SJCRH30 (cell line): ENCODE measurements around the gene TOP1. TPM values are rescaled to one million over a fixed set of nuclear protein-coding genes. Genes with fewer than 3 reads are reported as not detected.

ENCODE experiments used
- DNase-seq, 2 experiments: peaks; one replicate each; pipeline ENCODE4 v3.0.0-alpha.2; 2015 to 2020
- H3K27ac ChIP-seq: fragments of 250-450 bp; sonication (Bioruptor Pico); 2 replicates; pipeline ENCODE4 v1.5.1; 2020; ENCODE audit warnings: mild to moderate bottlenecking, moderate library complexity
- H3K27me3 ChIP-seq: fragments of 250-450 bp; sonication (Bioruptor Pico); 2 replicates; pipeline ENCODE4 v1.5.1; 2020; ENCODE audit warnings: mild to moderate bottlenecking, moderate library complexity
- H3K36me3 ChIP-seq: fragments of 250-450 bp; sonication (Bioruptor Pico); 2 replicates; pipeline ENCODE4 v1.5.1; 2020; ENCODE audit warnings: mild to moderate bottlenecking, moderate library complexity
- H3K4me1 ChIP-seq: fragments of 250-450 bp; sonication (Bioruptor Pico); 2 replicates; pipeline ENCODE4 v1.5.1; 2020; ENCODE audit warnings: mild to moderate bottlenecking, moderate library complexity
- H3K4me3 ChIP-seq: fragments of 250-450 bp; sonication (Bioruptor Pico); 2 replicates; pipeline ENCODE4 v1.5.1; 2020; ENCODE audit warnings: mild to moderate bottlenecking, moderate library complexity
- H3K9me3 ChIP-seq: fragments of 250-450 bp; sonication (Bioruptor Pico); replicated peaks from 2 replicates; pipeline ENCODE4 v1.5.1; 2020; ENCODE audit warnings: mild to moderate bottlenecking, moderate library complexity
- total RNA-seq: library from RNA; depleted of rRNA; stranded (reverse); fragments of >200 nt; shearing (Covaris generic); gene quantifications from 2 replicates; pipeline ENCODE4 v1.2.3, GENCODE V29; 2014

TOP1 gene
- total RNA-seq, 1 experiment from 2014 or later: 71.9 TPM

DNA sequence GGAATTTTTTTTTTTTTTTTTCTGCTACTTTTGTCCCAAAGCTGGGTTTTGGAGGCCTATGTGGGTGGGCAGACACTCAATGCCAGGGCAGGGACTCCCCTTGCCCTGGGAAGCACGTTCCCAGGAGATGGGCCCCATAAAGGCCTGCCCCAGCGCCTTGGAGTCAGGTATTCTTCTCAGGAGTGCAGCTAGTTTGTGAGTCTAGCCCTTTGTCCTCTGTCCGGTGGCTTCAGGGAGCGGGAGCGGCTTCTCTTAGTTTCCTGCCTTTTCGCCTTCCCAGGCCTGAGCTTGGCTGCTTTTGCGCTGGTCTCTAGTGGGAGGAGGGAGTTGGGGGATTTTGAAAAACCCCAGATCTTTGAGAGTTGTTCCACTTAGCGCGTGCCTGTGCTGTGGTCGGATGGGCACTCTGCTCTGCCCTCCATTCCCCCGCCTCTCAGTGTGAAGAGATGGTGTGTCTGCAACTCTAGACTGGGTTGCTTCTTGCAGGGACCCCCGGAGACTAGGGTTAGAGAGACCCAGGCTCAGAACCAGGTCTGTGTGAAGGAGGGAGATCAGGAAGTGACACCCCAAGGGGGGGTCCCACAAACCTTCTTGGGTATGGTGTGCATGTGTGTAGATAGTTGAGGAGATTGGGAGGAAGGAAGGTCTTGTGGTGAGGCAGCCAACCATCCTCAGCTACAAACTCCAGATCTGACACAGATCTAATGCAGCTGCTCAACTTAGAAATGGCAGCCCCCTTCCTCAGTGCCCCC lies 110.0 kb downstream of the TOP1 start:
- peak; percentile 43 to 57 for DNase-seq

GRCh38 chr20:41139227-41140093 lies 110.8 kb downstream of the TOP1 start:
- no peak overlapping the region for H3K27ac ChIP-seq
- no peaks in the 10 kb centered on the region for H3K27me3 ChIP-seq
- H3K4me3 ChIP-seq: peak overlapping the region; percentile 94
- H3K36me3 ChIP-seq: peaks cover 6% of the 10 kb centered on the region
- peaks cover 33% of the 10 kb centered on the region for H3K4me1 ChIP-seq
- H3K9me3 ChIP-seq: no peaks in the 10 kb centered on the region
- no peak for DNase-seq

More for the DNA sequence above, 110.0 kb downstream of the TOP1 start:
- H3K36me3 ChIP-seq: no peaks in the 10 kb centered on the region; the same call in none of the 2 replicates
- H3K4me3 ChIP-seq: peak overlapping the region; percentile 94
- H3K27me3 ChIP-seq: no peaks in the 10 kb centered on the region
- H3K27ac ChIP-seq: peak overlapping the region; percentile 81
- peaks cover 38% of the 10 kb centered on the region for H3K4me1 ChIP-seq
- no peaks in the 10 kb centered on the region for H3K9me3 ChIP-seq

- no peak for DNase-seq
- Histone ChIP-seq H3K27me3 (no peaks in the 10 kb centered on the region), H3K4me3 (no peak overlapping the region), H3K27ac (peak overlapping the region; percentile 3), H3K9me3 (no peaks in the 10 kb centered on the region), H3K36me3 (peaks cover 12% of the 10 kb centered on the region), H3K4me1 (peaks cover 31% of the 10 kb centered on the region)
Observed at GRCh38 chr20:41140226-41141133, 111.9 kb downstream of the TOP1 start.

- Histone ChIP-seq H3K9me3 (no peaks in the 10 kb centered on the region), H3K4me3 (no peak overlapping the region), H3K27ac (peak overlapping the region; percentile 3), H3K4me1 (peaks cover 27% of the 10 kb centered on the region), H3K27me3 (no peaks in the 10 kb centered on the region), H3K36me3 (peaks cover 12% of the 10 kb centered on the region)
- DNase-seq: peak; percentile 92 to 94
Observed at GRCh38 chr20:41141153-41141815, 112.7 kb downstream of the TOP1 start.

DNA sequence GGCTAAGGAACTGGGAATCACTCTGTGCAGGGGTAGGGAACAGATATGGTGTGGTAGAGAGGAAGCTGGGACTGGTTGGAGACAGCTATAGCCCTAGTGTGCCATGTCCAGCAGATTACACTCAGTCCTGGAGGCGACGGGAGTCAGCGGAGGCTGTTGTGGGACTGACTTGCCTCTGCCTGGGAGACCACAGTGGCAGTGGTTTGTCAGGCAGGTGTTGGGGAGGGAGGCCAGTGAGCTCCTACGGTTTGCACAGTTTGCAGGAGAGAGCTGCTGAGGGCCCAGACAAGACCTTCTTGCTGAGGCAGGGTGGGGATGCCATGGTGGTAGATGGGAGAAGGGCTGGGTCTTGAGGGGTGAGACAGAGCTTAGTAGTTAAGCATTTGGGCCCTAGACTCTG lies 113.6 kb downstream of the TOP1 start:
- peaks cover 27% of the 10 kb centered on the region for H3K4me1 ChIP-seq
- H3K27ac ChIP-seq: no peak overlapping the region

GRCh38 chr20:41142919-41143318 lies 114.3 kb downstream of the TOP1 start:
- no peak overlapping the region for H3K27ac ChIP-seq
- no peaks in the 10 kb centered on the region for H3K27me3 ChIP-seq
- peaks cover 27% of the 10 kb centered on the region for H3K4me1 ChIP-seq
- H3K4me3 ChIP-seq: no peak overlapping the region
- no peak for DNase-seq
- peaks cover 17% of the 10 kb centered on the region for H3K36me3 ChIP-seq
- H3K9me3 ChIP-seq: no peaks in the 10 kb centered on the region

More for the DNA sequence above, 113.6 kb downstream of the TOP1 start:
- Histone ChIP-seq H3K27me3 (no peaks in the 10 kb centered on the region), H3K4me3 (no peak overlapping the region), H3K36me3 (peaks cover 15% of the 10 kb centered on the region), H3K9me3 (no peaks in the 10 kb centered on the region)
- no peak for DNase-seq

- no peaks in the 10 kb centered on the region for H3K27me3 ChIP-seq
- H3K27ac ChIP-seq: no peak overlapping the region
- peaks cover 27% of the 10 kb centered on the region for H3K4me1 ChIP-seq
- DNase-seq: no peak
- no peak overlapping the region for H3K4me3 ChIP-seq
- H3K36me3 ChIP-seq: peaks cover 19% of the 10 kb centered on the region
- H3K9me3 ChIP-seq: no peaks in the 10 kb centered on the region
Observed at GRCh38 chr20:41143354-41143753, 114.7 kb downstream of the TOP1 start.

GRCh38 chr20:41145317-41145716 lies 116.7 kb downstream of the TOP1 start:
- Histone ChIP-seq H3K27me3 (no peaks in the 10 kb centered on the region), H3K4me1 (peaks cover 22% of the 10 kb centered on the region), H3K9me3 (no peaks in the 10 kb centered on the region), H3K4me3 (no peak overlapping the region), H3K36me3 (peaks cover 28% of the 10 kb centered on the region), H3K27ac (no peak overlapping the region)
- DNase-seq: no peak

- Histone ChIP-seq H3K4me3 (no peak overlapping the region), H3K9me3 (no peaks in the 10 kb centered on the region), H3K36me3 (peaks cover 28% of the 10 kb centered on the region), H3K4me1 (peaks cover 15% of the 10 kb centered on the region), H3K27ac (no peak overlapping the region), H3K27me3 (no peaks in the 10 kb centered on the region)
- DNase-seq: no peak
Observed at GRCh38 chr20:41145821-41146620, 117.4 kb downstream of the TOP1 start.

GRCh38 chr20:41147767-41148191 lies 119.2 kb downstream of the TOP1 start:
- Histone ChIP-seq H3K4me1 (no peaks in the 10 kb centered on the region; the same call in 1 of the 2 replicates), H3K9me3 (no peaks in the 10 kb centered on the region), H3K4me3 (no peak overlapping the region), H3K27ac (no peak overlapping the region), H3K27me3 (no peaks in the 10 kb centered on the region), H3K36me3 (peaks cover 31% of the 10 kb centered on the region)
- no peak for DNase-seq

DNA sequence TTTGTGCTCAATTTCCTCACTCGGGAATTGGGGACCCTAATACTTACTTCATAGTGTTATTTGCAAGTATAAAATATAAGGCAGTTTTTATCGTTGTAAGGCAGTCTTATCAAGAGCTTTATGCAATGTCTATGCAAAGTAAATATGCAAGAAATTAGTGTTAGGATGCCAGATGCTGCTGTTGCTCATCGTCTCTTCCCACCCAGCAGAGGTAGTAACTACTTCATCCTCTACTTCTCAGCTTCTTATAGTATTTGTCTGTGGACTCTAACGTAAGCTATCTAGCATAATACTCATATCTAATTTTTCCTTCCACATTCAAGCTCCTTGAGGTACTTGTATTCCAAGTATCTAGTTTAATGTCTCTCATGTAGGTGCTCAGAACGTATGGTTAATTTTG lies 120.3 kb downstream of the TOP1 start:
- H3K27ac ChIP-seq: no peak overlapping the region
- no peak overlapping the region for H3K4me3 ChIP-seq
- peaks cover 30% of the 10 kb centered on the region for H3K36me3 ChIP-seq
- no peaks in the 10 kb centered on the region for H3K27me3 ChIP-seq
- H3K9me3 ChIP-seq: no peaks in the 10 kb centered on the region
- DNase-seq: no peak
- no peaks in the 10 kb centered on the region for H3K4me1 ChIP-seq

- peaks cover 18% of the 10 kb centered on the region for H3K36me3 ChIP-seq
- H3K27ac ChIP-seq: no peak overlapping the region
- H3K4me1 ChIP-seq: no peaks in the 10 kb centered on the region
- no peak overlapping the region for H3K4me3 ChIP-seq
- H3K9me3 ChIP-seq: no peaks in the 10 kb centered on the region
- no peaks in the 10 kb centered on the region for H3K27me3 ChIP-seq
- DNase-seq: no peak
Observed at GRCh38 chr20:41150664-41151063, 122.0 kb downstream of the TOP1 start.

GRCh38 chr20:41151134-41151869 lies 122.7 kb downstream of the TOP1 start:
- Histone ChIP-seq H3K36me3 (peaks cover 18% of the 10 kb centered on the region), H3K4me3 (no peak overlapping the region), H3K27me3 (no peaks in the 10 kb centered on the region), H3K9me3 (no peaks in the 10 kb centered on the region), H3K27ac (no peak overlapping the region), H3K4me1 (no peaks in the 10 kb centered on the region)
- DNase-seq: no peak
